Ascending aorta (tissue), 2 donors: ENCODE results near the gene IGFN1. TPM values are rescaled to one million over a fixed set of nuclear protein-coding genes. Genes with fewer than 3 reads are reported as not detected.

Experiments
- DNase-seq, 2 donors: peaks; one replicate each; pipeline ENCODE4 v3.0.0-alpha.2; 2019; ENCODE audit warnings: low spot score in 2 of 2
- H3K27ac ChIP-seq, 2 donors: fragments of 200-600 bp; sonication (generic); one replicate each; pipeline ENCODE4 v1.5.1; 2016 to 2017; ENCODE audit warnings: mild to moderate bottlenecking in 1 of 2
- H3K27me3 ChIP-seq: fragments of 200-600 bp; sonication (generic); one replicate; pipeline ENCODE4 v1.5.1; 2017
- H3K36me3 ChIP-seq, 2 donors: fragments of 200-600 bp; sonication (generic); one replicate each; pipeline ENCODE4 v1.5.1; 2016
- H3K4me1 ChIP-seq, 2 donors: fragments of 200-600 bp; sonication (generic); one replicate each; pipeline ENCODE4 v1.5.1; 2016 to 2017; ENCODE audit warnings: mild to moderate bottlenecking in 1 of 2
- H3K4me3 ChIP-seq, 2 donors: fragments of 200-600 bp; sonication (generic); one replicate each; pipeline ENCODE4 v1.5.1; 2016 to 2017; ENCODE audit warnings: mild to moderate bottlenecking in 1 of 2
- H3K9me3 ChIP-seq, 2 donors: fragments of 200-600 bp; sonication (generic); one replicate each; pipeline ENCODE4 v1.5.1; 2016
- intact Hi-C: fragments of 100-400 bp; cut with DNase I; formaldehyde crosslinking; loops from one replicate; pipeline ENCODE4 v1.15.1; 2023
- total RNA-seq: library from RNA; depleted of rRNA; stranded (reverse); fragments of >200 nt; gene quantifications from one replicate; pipeline ENCODE4 v1.1.0, GENCODE V29; 2016
- TF ChIP-seq, protein P1 (sequence below), 3 experiments: fragments of 200-600 bp in 2 of 3; fragments of 450-650 bp in 1 of 3; sonication (generic) in 2 of 3; IDR thresholded peaks; one replicate each; pipeline ENCODE4 v1.5.1; 2016 to 2019; ENCODE audit warnings: antibody characterized with exemption in 3 of 3, mild to moderate bottlenecking in 1 of 3, moderate library complexity in 1 of 3

Gene IGFN1
- total RNA-seq, 1 donor from 2014 or later, result not detected

DNA sequence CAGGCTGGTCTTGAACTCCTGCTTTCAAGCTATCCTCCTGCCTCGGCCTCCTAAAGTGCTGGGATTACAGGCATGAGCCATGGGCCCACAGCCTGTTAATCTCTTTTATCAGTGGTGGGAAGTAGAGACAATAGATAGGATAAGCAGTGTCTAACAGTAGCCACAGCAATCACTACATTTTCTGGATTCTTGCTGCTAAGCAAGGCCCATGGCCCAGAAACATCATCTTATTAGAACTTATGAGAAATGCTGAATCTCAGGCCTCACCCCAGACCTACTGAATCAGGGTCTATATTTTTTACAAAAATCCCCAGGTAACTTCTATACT is 29.7 kb downstream of the IGFN1 start:
- intact Hi-C loops, result no loop called here
- DNase-seq, result no peak
- TF ChIP-seq, protein P1, sequence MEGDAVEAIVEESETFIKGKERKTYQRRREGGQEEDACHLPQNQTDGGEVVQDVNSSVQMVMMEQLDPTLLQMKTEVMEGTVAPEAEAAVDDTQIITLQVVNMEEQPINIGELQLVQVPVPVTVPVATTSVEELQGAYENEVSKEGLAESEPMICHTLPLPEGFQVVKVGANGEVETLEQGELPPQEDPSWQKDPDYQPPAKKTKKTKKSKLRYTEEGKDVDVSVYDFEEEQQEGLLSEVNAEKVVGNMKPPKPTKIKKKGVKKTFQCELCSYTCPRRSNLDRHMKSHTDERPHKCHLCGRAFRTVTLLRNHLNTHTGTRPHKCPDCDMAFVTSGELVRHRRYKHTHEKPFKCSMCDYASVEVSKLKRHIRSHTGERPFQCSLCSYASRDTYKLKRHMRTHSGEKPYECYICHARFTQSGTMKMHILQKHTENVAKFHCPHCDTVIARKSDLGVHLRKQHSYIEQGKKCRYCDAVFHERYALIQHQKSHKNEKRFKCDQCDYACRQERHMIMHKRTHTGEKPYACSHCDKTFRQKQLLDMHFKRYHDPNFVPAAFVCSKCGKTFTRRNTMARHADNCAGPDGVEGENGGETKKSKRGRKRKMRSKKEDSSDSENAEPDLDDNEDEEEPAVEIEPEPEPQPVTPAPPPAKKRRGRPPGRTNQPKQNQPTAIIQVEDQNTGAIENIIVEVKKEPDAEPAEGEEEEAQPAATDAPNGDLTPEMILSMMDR (IDR thresholded peaks at IDR 0.05), result no peak

DNA sequence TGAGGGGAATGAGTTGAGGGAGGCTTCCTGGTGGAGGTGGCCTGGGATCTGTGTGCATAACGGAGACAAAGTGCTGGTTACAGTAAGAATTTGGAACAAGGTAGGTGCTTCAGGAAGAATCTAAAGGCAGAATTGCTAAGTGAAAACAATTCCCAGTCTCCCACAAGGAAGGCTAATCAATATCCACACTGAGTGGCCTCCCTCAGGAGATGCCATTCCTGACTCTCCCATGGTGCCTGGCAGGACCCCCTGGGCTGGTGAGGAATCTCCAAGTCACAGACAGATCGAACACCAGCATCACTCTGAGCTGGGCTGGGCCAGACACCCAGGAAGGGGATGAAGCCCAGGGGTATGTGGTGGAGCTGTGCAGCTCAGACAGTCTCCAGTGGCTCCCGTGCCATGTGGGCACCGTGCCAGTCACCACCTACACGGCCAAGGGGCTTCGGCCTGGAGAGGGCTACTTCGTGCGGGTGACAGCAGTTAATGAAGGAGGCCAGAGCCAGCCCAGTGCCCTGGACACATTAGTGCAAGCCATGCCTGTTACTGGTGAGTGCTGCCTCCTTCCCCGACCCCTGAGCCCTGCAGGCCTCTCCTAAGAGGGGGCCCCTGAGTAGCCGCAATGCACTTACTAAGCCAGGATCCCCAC is 30.7 kb downstream of the IGFN1 start:
- Histone ChIP-seq H3K4me1 (no peaks in the 10 kb centered on the region), H3K27ac (no peak overlapping the region), H3K9me3 (no peaks in the 10 kb centered on the region), H3K27me3 (no peaks in the 10 kb centered on the region), H3K4me3 (no peak overlapping the region), H3K36me3 (no peaks in the 10 kb centered on the region)
- TF ChIP-seq, protein P1 (IDR thresholded peaks at IDR 0.05), result no peak
- DNase-seq, result peak in 1 of 2 donors; percentile 53
- intact Hi-C loops, result no loop called here

More for the DNA sequence above, 29.7 kb downstream of the IGFN1 start:
- H3K27ac ChIP-seq, result no peak overlapping the region
- H3K36me3 ChIP-seq, result no peaks in the 10 kb centered on the region
- no peaks in the 10 kb centered on the region for H3K4me1 ChIP-seq
- no peaks in the 10 kb centered on the region for H3K27me3 ChIP-seq
- H3K4me3 ChIP-seq, result no peak overlapping the region
- H3K9me3 ChIP-seq, result no peaks in the 10 kb centered on the region

GRCh38 chr1:201222125-201222524 is 31.5 kb downstream of the IGFN1 start:
- intact Hi-C loops, result loop anchor here (2.0 kb wide), 1 partner anchor 251 kb away; no protein-coding TSS in a partner anchor
- peak in 1 of 2 donors; percentile 16 for DNase-seq

GRCh38 chr1:201223852-201224665 is 33.4 kb downstream of the IGFN1 start:
- DNase-seq, result no peak
- Histone ChIP-seq H3K4me3 (no peak overlapping the region), H3K9me3 (no peaks in the 10 kb centered on the region), H3K36me3 (no peaks in the 10 kb centered on the region), H3K27ac (no peak overlapping the region), H3K27me3 (no peaks in the 10 kb centered on the region), H3K4me1 (no peaks in the 10 kb centered on the region)
- TF ChIP-seq, protein P1 (IDR thresholded peaks at IDR 0.05), result no peak
- intact Hi-C loops, result loop anchor here (2.0 kb wide), 1 partner anchor 253 kb away; no protein-coding TSS in a partner anchor

More at GRCh38 chr1:201222125-201222524, 31.5 kb downstream of the IGFN1 start:
- TF ChIP-seq, protein P1 (IDR thresholded peaks at IDR 0.05), result no peak
- no peaks in the 10 kb centered on the region for H3K36me3 ChIP-seq
- H3K27ac ChIP-seq, result no peak overlapping the region
- no peaks in the 10 kb centered on the region for H3K27me3 ChIP-seq
- H3K9me3 ChIP-seq, result no peaks in the 10 kb centered on the region
- H3K4me3 ChIP-seq, result no peak overlapping the region
- H3K4me1 ChIP-seq, result no peaks in the 10 kb centered on the region

DNA sequence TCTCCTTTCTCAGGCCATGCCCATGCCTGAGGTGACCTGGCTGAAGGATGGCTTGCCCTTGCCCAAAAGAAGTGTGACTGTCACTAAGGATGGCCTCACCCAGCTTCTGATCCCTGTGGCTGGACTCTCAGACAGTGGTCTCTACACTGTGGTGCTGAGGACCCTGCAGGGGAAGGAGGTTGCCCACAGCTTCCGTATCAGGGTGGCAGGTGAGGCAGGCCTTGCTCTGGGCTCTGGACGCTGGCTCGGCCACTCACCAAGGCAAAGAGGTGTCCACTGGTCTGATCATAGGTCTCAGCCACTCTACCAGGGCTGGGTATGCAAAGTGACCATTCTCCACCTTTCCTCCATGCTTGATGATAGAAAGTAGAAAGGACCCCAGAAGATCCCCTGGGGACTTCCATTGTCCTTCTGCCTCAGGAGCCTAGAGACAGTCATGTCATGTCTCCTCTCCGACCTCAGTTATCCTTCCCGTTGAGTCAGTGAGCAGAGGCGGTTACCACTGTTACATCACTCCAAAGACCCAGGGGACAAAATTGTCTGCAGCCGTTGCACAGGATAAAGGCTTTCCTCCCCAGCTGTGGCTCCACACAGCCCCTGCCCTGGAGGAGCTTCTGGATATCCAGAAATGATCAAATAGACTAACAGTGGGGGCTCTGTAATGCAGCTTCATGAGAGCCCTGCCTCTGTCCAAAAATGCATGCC is 34.2 kb downstream of the IGFN1 start:
- Histone ChIP-seq H3K36me3 (no peaks in the 10 kb centered on the region), H3K4me3 (no peak overlapping the region), H3K4me1 (no peaks in the 10 kb centered on the region), H3K27me3 (no peaks in the 10 kb centered on the region), H3K27ac (no peak overlapping the region), H3K9me3 (no peaks in the 10 kb centered on the region)
- peak in 1 of 2 donors; percentile 52 for DNase-seq
- TF ChIP-seq, protein P1 (IDR thresholded peaks at IDR 0.05), result no peak
- intact Hi-C loops, result no loop called here
